ENCODE measurements around the gene RNLS. TPM values are rescaled to one million over a fixed set of nuclear protein-coding genes. Genes with fewer than 3 reads are reported as not detected.

RNLS gene
- total and polyA plus RNA-seq, 2 donors from 2014 or later = 19.5 to 21.1 TPM

- H3K9me3 ChIP-seq (ENCODE audit: control insufficient read depth in 2 of 3, insufficient read depth in 1 of 3, low read length in 3 of 3) = no peaks in the 10 kb centered on the region
- no peak overlapping the region for H3K4me3 ChIP-seq (ENCODE audit: low read length in 3 of 3)
- H3K27me3 ChIP-seq (ENCODE audit: control insufficient read depth, insufficient read depth, low read length) = no peaks in the 10 kb centered on the region
- DNase-seq (no peak), FAIRE-seq (no peak)
- no peak overlapping the region for H3K27ac ChIP-seq (ENCODE audit: low read depth in 2 of 2, low read length in 2 of 2)
- H3K4me1 ChIP-seq (ENCODE audit: control insufficient read depth in 2 of 3, insufficient read depth in 2 of 3, low read depth in 1 of 3, low read length in 3 of 3) = no peaks in the 10 kb centered on the region
- TF ChIP-seq CTCF (IDR thresholded peaks at IDR 0.05; ENCODE audit: borderline replicate concordance, extremely low read depth, insufficient read depth) = no peak
- H3K36me3 ChIP-seq (ENCODE audit: control insufficient read depth in 2 of 3, insufficient read depth in 3 of 3, low read length in 3 of 3) = no peaks in the 10 kb centered on the region
- intact Hi-C loops (cut with DNase I) = no loop called here
- H3K9ac ChIP-seq (ENCODE audit: low read length in 3 of 3) = no peak overlapping the region
Observed at GRCh38 chr10:88270061-88270808, 312.9 kb downstream of the RNLS start.

GRCh38 chr10:88262591-88263234 lies 320.4 kb downstream of the RNLS start:
- no peaks in the 10 kb centered on the region for H3K36me3 ChIP-seq (ENCODE audit: control insufficient read depth in 2 of 3, insufficient read depth in 3 of 3, low read length in 3 of 3)
- no peaks in the 10 kb centered on the region for H3K4me1 ChIP-seq (ENCODE audit: control insufficient read depth in 2 of 3, insufficient read depth in 2 of 3, low read depth in 1 of 3, low read length in 3 of 3)
- intact Hi-C loops (cut with DNase I) = no loop called here
- no peak overlapping the region for H3K4me3 ChIP-seq (ENCODE audit: low read length in 3 of 3)
- TF ChIP-seq CTCF (IDR thresholded peaks at IDR 0.05; ENCODE audit: borderline replicate concordance, extremely low read depth, insufficient read depth) = no peak
- no peak overlapping the region for H3K27ac ChIP-seq (ENCODE audit: low read depth in 2 of 2, low read length in 2 of 2)
- no peaks in the 10 kb centered on the region for H3K27me3 ChIP-seq (ENCODE audit: control insufficient read depth, insufficient read depth, low read length)
- H3K9me3 ChIP-seq (ENCODE audit: control insufficient read depth in 2 of 3, insufficient read depth in 1 of 3, low read length in 3 of 3) = no peaks in the 10 kb centered on the region
- no peak for DNase-seq
- FAIRE-seq = no peak
- H3K9ac ChIP-seq (ENCODE audit: low read length in 3 of 3) = no peak overlapping the region

GRCh38 chr10:88261152-88261551 lies 322.0 kb downstream of the RNLS start:
- Histone ChIP-seq H3K9ac (ENCODE audit: low read length in 3 of 3) (no peak overlapping the region), H3K4me3 (ENCODE audit: low read length in 3 of 3) (no peak overlapping the region), H3K9me3 (ENCODE audit: control insufficient read depth in 2 of 3, insufficient read depth in 1 of 3, low read length in 3 of 3) (no peaks in the 10 kb centered on the region), H3K27ac (ENCODE audit: low read depth in 2 of 2, low read length in 2 of 2) (no peak overlapping the region), H3K36me3 (ENCODE audit: control insufficient read depth in 2 of 3, insufficient read depth in 3 of 3, low read length in 3 of 3) (no peaks in the 10 kb centered on the region), H3K4me1 (ENCODE audit: control insufficient read depth in 2 of 3, insufficient read depth in 2 of 3, low read depth in 1 of 3, low read length in 3 of 3) (no peaks in the 10 kb centered on the region), H3K27me3 (ENCODE audit: control insufficient read depth, insufficient read depth, low read length) (no peaks in the 10 kb centered on the region)
- no peak for FAIRE-seq
- DNase-seq = no peak
- no peak for TF ChIP-seq CTCF (IDR thresholded peaks at IDR 0.05; ENCODE audit: borderline replicate concordance, extremely low read depth, insufficient read depth)
- intact Hi-C loops (cut with DNase I) = no loop called here
